GM12874 (cell line): ENCODE results near the gene PDE5A.

Source experiments
- CTCF ChIP-seq: IDR thresholded peaks from 2 replicates; pipeline ENCODE4 v1.5.1; 2011; ENCODE audit warnings: low read depth, mild to moderate bottlenecking, control low read depth, low read length, moderate library complexity; ENCODE audit not compliant: insufficient read depth

PDE5A gene

GRCh38 chr4:119518230-119518892 lies 110.2 kb downstream of the PDE5A start:
- TF ChIP-seq CTCF: no peak

- TF ChIP-seq CTCF: no peak
Observed at GRCh38 chr4:119517361-119518229, 111.0 kb downstream of the PDE5A start.

GRCh38 chr4:119512398-119512797 lies 116.2 kb downstream of the PDE5A start:
- no peak for TF ChIP-seq CTCF

GRCh38 chr4:119510395-119511149 lies 118.0 kb downstream of the PDE5A start:
- no peak for TF ChIP-seq CTCF

GRCh38 chr4:119508281-119508680 lies 120.3 kb downstream of the PDE5A start:
- no peak for TF ChIP-seq CTCF

GRCh38 chr4:119506806-119507205 lies 121.8 kb downstream of the PDE5A start:
- TF ChIP-seq CTCF: no peak

- no peak for TF ChIP-seq CTCF
Observed at GRCh38 chr4:119504616-119505015, 124.0 kb downstream of the PDE5A start.
